ENCODE measurements around the gene BRMS1L. TPM values are rescaled to one million over a fixed set of nuclear protein-coding genes. Genes with fewer than 3 reads are reported as not detected.

Gene BRMS1L
- total and polyA plus RNA-seq, 9 of the 15 experiments (the other 6 are each of a cell fraction or from before 2014, with no cell fraction given) = 1.2 to 4.7 (median 3.3) TPM

GRCh38 chr14:35808076-35808637 is 18.0 kb upstream of the BRMS1L start (continued):
- no peak for TF ChIP-seq TSHZ1 (CRISPR knock-in tag; IDR thresholded peaks at IDR 0.05)
- no peak for TF ChIP-seq ZNF785 (CRISPR knock-in tag; IDR thresholded peaks at IDR 0.05)
- TF ChIP-seq SMARCA5 (IDR thresholded peaks at IDR 0.05) = no peak
- no peak for TF ChIP-seq CEBPG (CRISPR knock-in tag; IDR thresholded peaks at IDR 0.05)
- TF ChIP-seq CEBPG (tag; conservative IDR thresholded peaks at IDR 0.05 in 1 of 2, IDR thresholded peaks at IDR 0.05 in 1 of 2) = no peak
- no peak for TF ChIP-seq GABPB2 (CRISPR knock-in tag; conservative IDR thresholded peaks at IDR 0.05)
- no peak for TF ChIP-seq ZNF133 (CRISPR knock-in tag; IDR thresholded peaks at IDR 0.05)
- no peak for TF ChIP-seq TCFL5 (CRISPR knock-in tag; conservative IDR thresholded peaks at IDR 0.05)
- no peak for TF ChIP-seq SRSF9 (IDR thresholded peaks at IDR 0.05; ENCODE audit: borderline replicate concordance, low read depth, low read length)
- no peak for TF ChIP-seq CREB3L1 (IDR thresholded peaks at IDR 0.05; ENCODE audit: borderline replicate concordance, low read depth)

All from K562 (cell line).